Immature natural killer cell (primary cell): Measurements from ENCODE around the gene ATG5. TPM values are rescaled to one million over a fixed set of nuclear protein-coding genes. Genes with fewer than 3 reads are reported as not detected.

Experiments
- DNase-seq, 3 donors: peaks; one replicate each; pipeline ENCODE4 v3.0.0; 2022; ENCODE audit warnings: mixed read lengths in 1 of 3
- H3K27ac Mint-ChIP-seq, 6 donors: one replicate each; pipeline ENCODE4 v1.8.0; 2020; ENCODE audit warnings: mixed read lengths in 6 of 6, mild to moderate bottlenecking in 5 of 6, inconsistent platforms in 4 of 6, moderate library complexity in 3 of 6
- H3K27me3 Mint-ChIP-seq, 3 donors: one replicate each; pipeline ENCODE4 v1.8.0; 2020 to 2021; ENCODE audit warnings: low read depth in 3 of 3, mild to moderate bottlenecking in 3 of 3, mixed read lengths in 3 of 3, moderate library complexity in 3 of 3, inconsistent platforms in 1 of 3
- H3K36me3 Mint-ChIP-seq, 3 donors: one replicate each; pipeline ENCODE4 v1.8.0; 2020; ENCODE audit warnings: mixed read lengths in 3 of 3, inconsistent platforms in 2 of 3, mild to moderate bottlenecking in 2 of 3
- H3K4me1 Mint-ChIP-seq, 2 donors: one replicate each; pipeline ENCODE4 v1.8.0; 2020; ENCODE audit warnings: inconsistent platforms in 2 of 2, mild to moderate bottlenecking in 2 of 2, mixed read lengths in 2 of 2, moderate library complexity in 1 of 2
- H3K4me3 Mint-ChIP-seq, 5 donors: one replicate each; pipeline ENCODE4 v1.8.0; 2020; ENCODE audit warnings: mild to moderate bottlenecking in 5 of 5, mixed read lengths in 5 of 5, inconsistent platforms in 3 of 5, moderate library complexity in 3 of 5
- H3K9me3 Mint-ChIP-seq, 6 donors: one replicate each; pipeline ENCODE4 v1.8.0; 2020; ENCODE audit warnings: mild to moderate bottlenecking in 6 of 6, mixed read lengths in 6 of 6, inconsistent platforms in 4 of 6, moderate library complexity in 3 of 6
- polyA plus RNA-seq, 3 donors: library from polyadenylated mRNA; unstranded; fragments of 300-500 nt; fragmentation: Illumina TruSeq; gene quantifications; one replicate each; pipeline ENCODE4 v1.2.3, GENCODE V29; 2021

Gene ATG5
- polyA plus RNA-seq, 3 donors from 2014 or later: 37.7 to 41.9 (median 41.7) TPM

GRCh38 chr6:106168097-106168888 lies 157.3 kb downstream of the ATG5 start:
- peaks cover 36 to 52% of the 10 kb centered on the region in 2 donors for H3K4me1 Mint-ChIP-seq
- peaks cover 0 to 15% (median 4%) of the 10 kb centered on the region in 3 donors for H3K27me3 Mint-ChIP-seq
- no peaks in the 10 kb centered on the region for H3K9me3 Mint-ChIP-seq
- H3K36me3 Mint-ChIP-seq: peaks cover 0 to 10% (median 0%) of the 10 kb centered on the region in 3 donors
- no peak for DNase-seq
- H3K4me3 Mint-ChIP-seq: no peak overlapping the region
- H3K27ac Mint-ChIP-seq: no peak overlapping the region

DNA sequence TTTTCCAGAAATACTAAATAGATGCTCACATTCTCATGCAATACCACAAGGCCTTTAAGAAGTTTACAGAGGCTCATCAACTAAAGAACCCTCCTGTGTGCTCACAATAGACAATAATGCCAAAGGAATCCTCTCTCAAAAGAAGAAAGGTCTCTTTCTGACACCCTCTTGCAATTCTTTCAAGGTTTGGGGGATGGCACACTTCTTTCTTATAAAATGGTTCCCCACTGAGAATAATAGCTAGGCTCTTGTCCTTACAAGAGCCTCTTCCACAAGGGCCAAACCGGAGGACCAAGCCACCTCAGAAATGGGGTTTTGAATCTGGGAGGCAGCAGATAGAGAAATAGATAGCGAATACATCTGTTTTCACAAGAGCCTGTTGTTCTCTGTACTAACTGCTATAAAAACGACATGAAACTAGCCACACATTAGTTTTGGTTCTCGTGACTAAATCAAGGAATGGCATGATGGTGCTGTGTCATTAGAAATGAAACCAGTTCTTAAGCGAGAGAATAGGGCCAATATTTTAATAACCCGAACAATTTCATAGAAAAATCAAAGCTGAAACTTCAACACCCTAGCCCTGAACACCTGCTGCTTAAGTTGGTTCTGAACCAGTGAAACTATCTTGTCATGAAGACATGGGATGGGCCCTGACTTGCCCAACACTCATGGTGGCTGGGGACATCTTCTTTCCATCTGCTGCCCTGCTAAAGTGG lies 158.3 kb downstream of the ATG5 start:
- Mint-ChIP-seq H3K4me3 (no peak overlapping the region), H3K36me3 (peaks cover 0 to 10% (median 0%) of the 10 kb centered on the region in 3 donors), H3K27me3 (peaks cover 3 to 19% (median 10%) of the 10 kb centered on the region in 3 donors), H3K27ac (peak overlapping the region; percentile 3 to 97 (median 32)), H3K4me1 (peaks cover 41 to 52% of the 10 kb centered on the region in 2 donors), H3K9me3 (no peaks in the 10 kb centered on the region)
- no peak for DNase-seq

- peaks cover 0 to 10% (median 0%) of the 10 kb centered on the region in 3 donors for H3K36me3 Mint-ChIP-seq
- H3K4me1 Mint-ChIP-seq: peaks cover 46 to 62% of the 10 kb centered on the region in 2 donors
- H3K27ac Mint-ChIP-seq: peak overlapping the region in 5 of 6 donors; percentile 83 to 97 (median 92)
- H3K27me3 Mint-ChIP-seq: peaks cover 3 to 19% (median 10%) of the 10 kb centered on the region in 3 donors
- H3K4me3 Mint-ChIP-seq: peak overlapping the region in 4 of 5 donors; percentile 22 to 53 (median 28)
- no peaks in the 10 kb centered on the region for H3K9me3 Mint-ChIP-seq
- no peak for DNase-seq
These were observed 159.6 kb downstream of the ATG5 start for GRCh38 chr6:106165885-106166485.

DNA sequence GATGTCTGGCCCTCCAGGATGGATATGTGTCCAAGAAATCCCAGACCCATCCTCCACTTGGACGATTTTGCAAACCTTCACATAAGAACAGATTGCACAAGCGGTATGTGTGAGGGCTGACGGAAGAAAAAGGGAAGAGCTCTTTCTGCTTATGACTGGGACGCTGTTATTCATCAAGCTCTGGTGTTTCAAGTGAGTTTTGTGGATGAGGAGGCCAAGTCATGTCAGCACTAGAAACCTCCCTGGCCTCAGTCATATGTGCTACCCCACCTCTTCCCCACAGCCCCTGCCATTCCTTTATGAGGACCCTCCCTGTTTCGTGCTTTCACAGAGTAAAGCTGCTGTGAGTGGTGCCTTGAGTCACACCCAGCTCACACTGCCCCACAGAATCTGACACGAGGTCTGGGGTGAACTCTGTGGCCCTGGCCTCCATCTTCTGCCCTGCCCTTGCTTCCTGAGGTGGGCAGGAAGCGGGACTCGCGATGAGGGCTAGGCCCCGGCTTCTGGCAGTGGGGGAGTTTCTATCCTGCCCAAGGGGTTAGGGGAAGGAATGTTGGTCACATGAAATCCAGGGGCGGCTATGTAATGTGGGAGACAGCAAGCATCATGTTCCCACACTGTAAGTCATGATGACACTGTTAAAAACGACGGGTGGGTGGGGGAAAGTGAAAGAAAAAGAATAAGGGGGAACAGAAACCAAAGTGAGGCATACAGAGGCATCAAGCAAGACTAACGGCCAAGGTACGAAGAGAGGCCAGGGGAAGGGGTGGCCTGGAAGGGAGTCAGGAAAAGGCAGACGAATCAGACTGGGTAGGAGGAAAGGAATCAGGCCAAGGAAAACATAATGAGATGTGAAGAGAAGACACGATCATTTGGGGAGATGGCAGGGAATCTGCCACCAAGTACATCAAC lies 161.3 kb downstream of the ATG5 start:
- Mint-ChIP-seq H3K36me3 (peaks cover 0 to 4% (median 0%) of the 10 kb centered on the region in 3 donors), H3K4me1 (peaks cover 42 to 62% of the 10 kb centered on the region in 2 donors), H3K4me3 (peak overlapping the region; percentile 59 to 81 (median 74)), H3K27ac (peak overlapping the region; percentile 95 to 99 (median 98)), H3K27me3 (peaks cover 3 to 18% (median 14%) of the 10 kb centered on the region in 3 donors), H3K9me3 (no peaks in the 10 kb centered on the region)
- peak; percentile 76 to 81 (median 77) for DNase-seq

DNA sequence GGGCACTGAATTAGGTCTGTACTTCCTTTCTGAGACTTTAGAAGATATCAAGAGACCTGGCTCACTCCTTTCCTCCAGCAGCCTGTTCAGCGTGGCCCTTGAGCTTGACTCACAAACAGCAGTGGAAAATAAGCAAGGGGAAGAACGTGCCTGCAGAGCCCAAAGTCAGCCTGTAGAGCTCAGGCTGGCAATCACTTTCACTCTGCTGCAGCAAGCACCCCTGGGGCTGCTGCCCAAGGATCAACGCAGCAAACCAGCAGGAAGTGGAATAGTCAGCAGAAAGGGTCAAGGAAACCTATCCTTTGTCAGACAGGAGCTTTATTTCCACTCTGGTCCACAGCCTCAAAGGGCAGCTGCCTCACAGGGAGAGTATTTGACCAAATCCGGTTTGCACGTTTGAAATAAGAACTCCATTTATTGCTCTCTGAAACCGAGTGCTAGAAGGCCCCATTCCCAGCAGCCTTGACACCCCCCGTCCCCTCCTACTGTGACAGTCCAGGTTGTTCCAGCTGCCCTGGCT lies 162.1 kb downstream of the ATG5 start:
- peak overlapping the region; percentile 95 to 99 (median 98) for H3K27ac Mint-ChIP-seq
- peaks cover 0 to 7% (median 0%) of the 10 kb centered on the region in 3 donors for H3K36me3 Mint-ChIP-seq
- H3K4me3 Mint-ChIP-seq: peak overlapping the region; percentile 59 to 81 (median 74)
- H3K9me3 Mint-ChIP-seq: no peaks in the 10 kb centered on the region
- H3K27me3 Mint-ChIP-seq: peaks cover 3 to 18% (median 14%) of the 10 kb centered on the region in 3 donors
- DNase-seq: peak; percentile 55 to 62 (median 61)
- H3K4me1 Mint-ChIP-seq: peaks cover 42 to 62% of the 10 kb centered on the region in 2 donors

GRCh38 chr6:106162921-106163320 lies 162.6 kb downstream of the ATG5 start:
- Mint-ChIP-seq H3K4me1 (peaks cover 42 to 62% of the 10 kb centered on the region in 2 donors), H3K27me3 (peaks cover 3 to 18% (median 14%) of the 10 kb centered on the region in 3 donors), H3K9me3 (no peaks in the 10 kb centered on the region), H3K36me3 (peaks cover 0 to 7% (median 0%) of the 10 kb centered on the region in 3 donors), H3K27ac (peak overlapping the region; percentile 95 to 99 (median 98)), H3K4me3 (peak overlapping the region; percentile 43 to 81 (median 72))
- DNase-seq: peak in 2 of 3 donors; percentile 19 to 37

GRCh38 chr6:106161893-106162292 lies 163.7 kb downstream of the ATG5 start:
- Mint-ChIP-seq H3K36me3 (peaks cover 0 to 7% (median 0%) of the 10 kb centered on the region in 3 donors), H3K27ac (peak overlapping the region; percentile 87 to 97 (median 89)), H3K4me3 (peak overlapping the region in 2 of 5 donors; percentile 28 to 63), H3K27me3 (peaks cover 3 to 20% (median 16%) of the 10 kb centered on the region in 3 donors), H3K4me1 (peaks cover 42 to 57% of the 10 kb centered on the region in 2 donors), H3K9me3 (no peaks in the 10 kb centered on the region)
- DNase-seq: no peak

- Mint-ChIP-seq H3K4me1 (peaks cover 42 to 52% of the 10 kb centered on the region in 2 donors), H3K9me3 (no peaks in the 10 kb centered on the region), H3K4me3 (peak overlapping the region in 2 of 5 donors; percentile 28 to 63), H3K36me3 (peaks cover 0 to 7% (median 0%) of the 10 kb centered on the region in 3 donors), H3K27me3 (peaks cover 3 to 20% (median 16%) of the 10 kb centered on the region in 3 donors), H3K27ac (peak overlapping the region; percentile 87 to 97 (median 89))
- no peak for DNase-seq
These were observed 164.2 kb downstream of the ATG5 start for GRCh38 chr6:106161311-106161874.

DNA sequence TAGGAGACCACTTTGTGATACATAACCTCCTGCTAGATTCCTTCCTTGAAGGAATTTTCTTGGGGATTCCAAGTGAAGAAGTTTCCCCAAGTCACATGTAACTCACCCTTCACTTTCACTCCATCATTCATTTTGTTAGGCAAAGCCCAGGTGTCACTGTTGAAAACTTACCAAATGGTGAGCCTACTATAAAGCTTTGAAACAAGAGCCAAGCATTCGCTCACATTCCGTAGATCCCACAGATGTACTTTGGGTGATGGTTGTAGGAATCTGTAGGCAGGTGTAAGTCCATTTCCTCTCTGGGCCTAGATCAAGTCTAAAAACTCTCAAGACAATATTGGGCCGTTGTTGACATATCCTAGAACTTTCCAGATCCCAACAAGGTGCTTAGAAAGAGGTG lies 165.4 kb downstream of the ATG5 start:
- peak overlapping the region in 1 of 6 donors; percentile 19 for H3K27ac Mint-ChIP-seq
- peaks cover 3 to 20% (median 16%) of the 10 kb centered on the region in 3 donors for H3K27me3 Mint-ChIP-seq
- H3K4me3 Mint-ChIP-seq: no peak overlapping the region
- peaks cover 33 to 40% of the 10 kb centered on the region in 2 donors for H3K4me1 Mint-ChIP-seq
- no peak for DNase-seq
- peaks cover 0 to 7% (median 0%) of the 10 kb centered on the region in 3 donors for H3K36me3 Mint-ChIP-seq
- H3K9me3 Mint-ChIP-seq: no peaks in the 10 kb centered on the region

DNA sequence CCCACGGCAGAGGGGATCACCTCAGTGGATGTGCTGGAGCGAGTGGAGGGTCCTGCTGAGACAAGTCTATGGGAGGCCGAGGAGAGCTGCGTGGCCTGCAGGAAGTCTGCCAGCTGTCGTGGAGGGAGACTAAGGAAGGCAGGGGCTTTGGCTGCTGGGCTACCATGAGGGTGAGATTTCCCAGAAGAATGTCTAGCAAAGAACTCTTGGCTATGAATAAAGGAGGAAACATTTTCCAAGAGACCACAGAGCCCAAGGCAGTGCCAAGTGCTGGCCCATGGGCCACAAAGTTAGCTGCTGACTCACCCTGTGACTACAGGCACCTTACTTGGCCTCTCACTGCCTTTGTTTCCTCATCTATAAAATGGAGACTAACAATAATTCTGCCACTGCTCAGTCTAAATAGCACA lies 166.0 kb downstream of the ATG5 start:
- H3K9me3 Mint-ChIP-seq: no peaks in the 10 kb centered on the region
- H3K27ac Mint-ChIP-seq: peak overlapping the region in 1 of 6 donors; percentile 30
- H3K4me1 Mint-ChIP-seq: peaks cover 27 to 33% of the 10 kb centered on the region in 2 donors
- peaks cover 0 to 5% (median 0%) of the 10 kb centered on the region in 3 donors for H3K36me3 Mint-ChIP-seq
- no peak overlapping the region for H3K4me3 Mint-ChIP-seq
- peaks cover 3 to 20% (median 16%) of the 10 kb centered on the region in 3 donors for H3K27me3 Mint-ChIP-seq
- no peak for DNase-seq

GRCh38 chr6:106158816-106159215 lies 166.7 kb downstream of the ATG5 start:
- DNase-seq: no peak
- H3K36me3 Mint-ChIP-seq: peaks cover 0 to 3% (median 0%) of the 10 kb centered on the region in 3 donors
- H3K27me3 Mint-ChIP-seq: peaks cover 3 to 14% (median 12%) of the 10 kb centered on the region in 3 donors
- H3K4me3 Mint-ChIP-seq: no peak overlapping the region
- peaks cover 20 to 26% of the 10 kb centered on the region in 2 donors for H3K4me1 Mint-ChIP-seq
- H3K27ac Mint-ChIP-seq: peak overlapping the region in 3 of 6 donors; percentile 2 to 69 (median 13)
- H3K9me3 Mint-ChIP-seq: no peaks in the 10 kb centered on the region

GRCh38 chr6:106156863-106157262 lies 168.7 kb downstream of the ATG5 start:
- Mint-ChIP-seq H3K4me3 (no peak overlapping the region), H3K36me3 (peaks cover 0 to 3% (median 0%) of the 10 kb centered on the region in 3 donors), H3K27me3 (peaks cover 0 to 6% (median 3%) of the 10 kb centered on the region in 3 donors), H3K4me1 (peaks cover 4 to 7% of the 10 kb centered on the region in 2 donors), H3K9me3 (no peaks in the 10 kb centered on the region), H3K27ac (no peak overlapping the region)
- DNase-seq: no peak
